HEK293 (cell line): ENCODE data around the gene KLHL17.
A peak's percentile ranks its signal among the peaks of the same experiment; 100 is the strongest.

Experiments used
- BCL11B ChIP-seq: fragments of 450-650 bp; formaldehyde crosslinking; IDR thresholded peaks from 2 replicates; pipeline ENCODE4 v1.5.1; 2016; ENCODE audit warnings: low read depth, missing biosample characterization, missing genetic modification characterization
- GLI4 ChIP-seq: fragments of 450-650 bp; formaldehyde crosslinking; IDR thresholded peaks from 2 replicates; pipeline ENCODE4 v1.5.1; 2016; ENCODE audit warnings: missing biosample characterization, missing genetic modification characterization
- MEIS1 ChIP-seq: sonication (generic); formaldehyde crosslinking; IDR thresholded peaks from 2 replicates; pipeline ENCODE4 v1.8.1; 2022; ENCODE audit warnings: missing genetic modification reagents, mild to moderate bottlenecking, borderline replicate concordance
- RBAK ChIP-seq: fragments of 450-650 bp; formaldehyde crosslinking; IDR thresholded peaks from 2 replicates; pipeline ENCODE4 v1.5.1; 2016; ENCODE audit warnings: missing biosample characterization, missing genetic modification characterization
- YY1 ChIP-seq: fragments of 450-650 bp; formaldehyde crosslinking; IDR thresholded peaks from 2 replicates; pipeline ENCODE4 v1.5.1; 2018; ENCODE audit warnings: missing biosample characterization, missing genetic modification characterization
- ZBTB48 ChIP-seq: fragments of 450-650 bp; formaldehyde crosslinking; IDR thresholded peaks from 2 replicates; pipeline ENCODE4 v1.5.1; 2016; ENCODE audit warnings: missing biosample characterization, missing genetic modification characterization
- ZNF121 ChIP-seq: fragments of 450-650 bp; formaldehyde crosslinking; IDR thresholded peaks from 2 replicates; pipeline ENCODE4 v1.5.1; 2016; ENCODE audit warnings: missing biosample characterization, missing genetic modification characterization
- ZNF132 ChIP-seq: fragments of 450-650 bp; formaldehyde crosslinking; IDR thresholded peaks from 2 replicates; pipeline ENCODE4 v1.5.1; 2017; ENCODE audit warnings: missing biosample characterization, missing genetic modification characterization, borderline replicate concordance
- ZNF138 ChIP-seq: fragments of 450-650 bp; formaldehyde crosslinking; IDR thresholded peaks from 2 replicates; pipeline ENCODE4 v1.5.1; 2016; ENCODE audit warnings: missing biosample characterization, missing genetic modification characterization, borderline replicate concordance
- ZNF146 ChIP-seq: fragments of 450-650 bp; formaldehyde crosslinking; IDR thresholded peaks from 2 replicates; pipeline ENCODE4 v1.5.1; 2016; ENCODE audit warnings: missing biosample characterization, missing genetic modification characterization
- ZNF174 ChIP-seq: fragments of 450-650 bp; formaldehyde crosslinking; IDR thresholded peaks from 2 replicates; pipeline ENCODE4 v1.5.0; 2017; ENCODE audit warnings: missing biosample characterization, mild to moderate bottlenecking, missing genetic modification characterization
- ZNF23 ChIP-seq: fragments of 450-650 bp; formaldehyde crosslinking; IDR thresholded peaks from 2 replicates; pipeline ENCODE4 v1.5.1; 2016; ENCODE audit warnings: missing biosample characterization, missing genetic modification characterization, borderline replicate concordance
- ZNF391 ChIP-seq: fragments of 450-650 bp; formaldehyde crosslinking; IDR thresholded peaks from 2 replicates; pipeline ENCODE4 v1.5.1; 2016; ENCODE audit warnings: low read depth, missing biosample characterization, missing genetic modification characterization, borderline replicate concordance
- ZNF394 ChIP-seq: fragments of 450-650 bp; formaldehyde crosslinking; IDR thresholded peaks from 2 replicates; pipeline ENCODE4 v1.5.1; 2016; ENCODE audit warnings: missing biosample characterization, missing genetic modification characterization, mild to moderate bottlenecking, moderate library complexity, borderline replicate concordance
- ZNF423 ChIP-seq: fragments of 450-650 bp; formaldehyde crosslinking; IDR thresholded peaks from 2 replicates; pipeline ENCODE4 v1.5.1; 2016; ENCODE audit warnings: missing biosample characterization, missing genetic modification characterization
- ZNF621 ChIP-seq: fragments of 450-650 bp; formaldehyde crosslinking; IDR thresholded peaks from 2 replicates; pipeline ENCODE4 v1.5.1; 2017; ENCODE audit warnings: missing biosample characterization, missing genetic modification characterization
- ZNF747 ChIP-seq: fragments of 450-650 bp; formaldehyde crosslinking; IDR thresholded peaks from 2 replicates; pipeline ENCODE4 v1.5.1; 2016; ENCODE audit warnings: missing biosample characterization, missing genetic modification characterization
- ZNF777 ChIP-seq: fragments of 450-650 bp; formaldehyde crosslinking; IDR thresholded peaks from 2 replicates; pipeline ENCODE4 v1.5.1; 2017; ENCODE audit warnings: missing biosample characterization, missing genetic modification characterization, borderline replicate concordance
- TF ChIP-seq, protein P1 (sequence below): fragments of 450-650 bp; formaldehyde crosslinking; IDR thresholded peaks from 2 replicates; pipeline ENCODE4 v1.5.1; 2017; ENCODE audit warnings: missing biosample characterization, missing genetic modification characterization
- TF ChIP-seq, protein P2 (sequence below): fragments of 450-650 bp; formaldehyde crosslinking; IDR thresholded peaks from 2 replicates; pipeline ENCODE4; 2016; ENCODE audit warnings: missing biosample characterization, missing genetic modification characterization
- TF ChIP-seq, protein P3 (sequence below): fragments of 450-650 bp; formaldehyde crosslinking; IDR thresholded peaks from 2 replicates; pipeline ENCODE4 v1.5.1; 2016; ENCODE audit warnings: missing biosample characterization, missing genetic modification characterization
- TF ChIP-seq, protein P4 (sequence below): sonication (generic); formaldehyde crosslinking; IDR thresholded peaks from 2 replicates; pipeline ENCODE4 v1.8.1; 2022; ENCODE audit warnings: mild to moderate bottlenecking, moderate library complexity, missing genetic modification reagents
- TF ChIP-seq, protein P5 (sequence below): fragments of 450-650 bp; formaldehyde crosslinking; IDR thresholded peaks from 2 replicates; pipeline ENCODE4 v1.5.1; 2016; ENCODE audit warnings: missing biosample characterization, missing genetic modification characterization, borderline replicate concordance
- TF ChIP-seq, protein P6 (sequence below): fragments of 450-650 bp; formaldehyde crosslinking; IDR thresholded peaks from 2 replicates; pipeline ENCODE4 v1.5.1; 2016; ENCODE audit warnings: missing biosample characterization, missing genetic modification characterization

KLHL17 gene

DNA sequence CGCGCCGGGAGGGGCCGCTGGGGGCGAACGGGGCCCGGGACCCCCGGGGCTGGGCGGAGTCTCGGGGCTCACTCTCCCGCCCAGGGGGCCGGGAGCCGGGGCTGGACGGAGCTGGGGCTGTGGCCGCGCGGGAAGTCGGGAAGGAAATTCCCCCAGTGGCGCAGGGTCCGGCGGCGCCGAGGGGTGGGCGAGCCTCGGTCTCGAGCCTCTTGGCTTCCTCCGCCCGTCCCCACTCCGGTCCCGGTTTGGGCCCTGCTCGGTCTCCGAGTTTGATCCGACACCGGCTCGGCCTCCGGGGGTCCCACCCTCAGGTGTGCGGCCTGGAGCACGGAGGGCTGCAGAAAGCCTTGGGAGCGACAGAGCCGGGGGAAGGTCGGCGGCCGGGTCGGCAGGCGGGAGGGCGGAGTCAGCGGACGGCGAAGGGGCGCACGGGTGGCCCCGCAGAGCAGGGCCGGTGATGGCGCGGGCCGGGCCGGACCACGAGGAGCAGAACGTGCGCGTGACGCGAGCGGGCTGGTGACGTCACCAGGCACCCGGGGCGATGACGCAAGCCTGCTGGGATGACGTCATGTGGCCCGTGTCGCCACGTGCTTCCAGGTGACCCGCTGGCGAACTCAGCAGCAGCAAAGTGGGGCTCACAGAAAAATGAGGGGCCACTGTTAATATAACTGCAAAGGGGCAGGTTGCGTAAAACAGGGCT, 40.1 kb downstream of the KLHL17 start (continued):
- TF ChIP-seq, protein P1, sequence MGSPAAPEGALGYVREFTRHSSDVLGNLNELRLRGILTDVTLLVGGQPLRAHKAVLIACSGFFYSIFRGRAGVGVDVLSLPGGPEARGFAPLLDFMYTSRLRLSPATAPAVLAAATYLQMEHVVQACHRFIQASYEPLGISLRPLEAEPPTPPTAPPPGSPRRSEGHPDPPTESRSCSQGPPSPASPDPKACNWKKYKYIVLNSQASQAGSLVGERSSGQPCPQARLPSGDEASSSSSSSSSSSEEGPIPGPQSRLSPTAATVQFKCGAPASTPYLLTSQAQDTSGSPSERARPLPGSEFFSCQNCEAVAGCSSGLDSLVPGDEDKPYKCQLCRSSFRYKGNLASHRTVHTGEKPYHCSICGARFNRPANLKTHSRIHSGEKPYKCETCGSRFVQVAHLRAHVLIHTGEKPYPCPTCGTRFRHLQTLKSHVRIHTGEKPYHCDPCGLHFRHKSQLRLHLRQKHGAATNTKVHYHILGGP (tag by site-specific recombination): no peak
- peak; percentile 98; the same call in 1 of the 2 replicates for TF ChIP-seq ZNF391
- no peak; the same call in 1 of the 2 replicates for TF ChIP-seq ZNF423 (tag by site-specific recombination)
- TF ChIP-seq ZNF146: peak; percentile 76
- TF ChIP-seq, protein P2, sequence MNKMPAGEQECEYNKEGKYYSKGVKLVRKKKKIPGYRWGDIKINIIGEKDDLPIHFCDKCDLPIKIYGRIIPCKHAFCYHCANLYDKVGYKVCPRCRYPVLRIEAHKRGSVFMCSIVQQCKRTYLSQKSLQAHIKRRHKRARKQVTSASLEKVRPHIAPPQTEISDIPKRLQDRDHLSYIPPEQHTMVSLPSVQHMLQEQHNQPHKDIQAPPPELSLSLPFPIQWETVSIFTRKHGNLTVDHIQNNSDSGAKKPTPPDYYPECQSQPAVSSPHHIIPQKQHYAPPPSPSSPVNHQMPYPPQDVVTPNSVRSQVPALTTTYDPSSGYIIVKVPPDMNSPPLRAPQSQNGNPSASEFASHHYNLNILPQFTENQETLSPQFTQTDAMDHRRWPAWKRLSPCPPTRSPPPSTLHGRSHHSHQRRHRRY (tag by site-specific recombination): peak; percentile 66; the same call in 1 of the 2 replicates
- TF ChIP-seq BCL11B (tag by site-specific recombination): peak; percentile 95
- TF ChIP-seq ZNF777: no peak
- no peak for TF ChIP-seq RBAK (tag by site-specific recombination)
- TF ChIP-seq, protein P3, sequence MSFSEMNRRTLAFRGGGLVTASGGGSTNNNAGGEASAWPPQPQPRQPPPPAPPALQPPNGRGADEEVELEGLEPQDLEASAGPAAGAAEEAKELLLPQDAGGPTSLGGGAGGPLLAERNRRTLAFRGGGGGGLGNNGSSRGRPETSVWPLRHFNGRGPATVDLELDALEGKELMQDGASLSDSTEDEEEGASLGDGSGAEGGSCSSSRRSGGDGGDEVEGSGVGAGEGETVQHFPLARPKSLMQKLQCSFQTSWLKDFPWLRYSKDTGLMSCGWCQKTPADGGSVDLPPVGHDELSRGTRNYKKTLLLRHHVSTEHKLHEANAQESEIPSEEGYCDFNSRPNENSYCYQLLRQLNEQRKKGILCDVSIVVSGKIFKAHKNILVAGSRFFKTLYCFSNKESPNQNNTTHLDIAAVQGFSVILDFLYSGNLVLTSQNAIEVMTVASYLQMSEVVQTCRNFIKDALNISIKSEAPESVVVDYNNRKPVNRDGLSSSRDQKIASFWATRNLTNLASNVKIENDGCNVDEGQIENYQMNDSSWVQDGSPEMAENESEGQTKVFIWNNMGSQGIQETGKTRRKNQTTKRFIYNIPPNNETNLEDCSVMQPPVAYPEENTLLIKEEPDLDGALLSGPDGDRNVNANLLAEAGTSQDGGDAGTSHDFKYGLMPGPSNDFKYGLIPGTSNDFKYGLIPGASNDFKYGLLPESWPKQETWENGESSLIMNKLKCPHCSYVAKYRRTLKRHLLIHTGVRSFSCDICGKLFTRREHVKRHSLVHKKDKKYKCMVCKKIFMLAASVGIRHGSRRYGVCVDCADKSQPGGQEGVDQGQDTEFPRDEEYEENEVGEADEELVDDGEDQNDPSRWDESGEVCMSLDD (tag by site-specific recombination): peak; percentile 98
- peak; percentile 76 for TF ChIP-seq ZBTB48 (tag by site-specific recombination)
- TF ChIP-seq GLI4: no peak
- no peak; the same call in 1 of the 2 replicates for TF ChIP-seq MEIS1 (CRISPR knock-in tag)
- no peak for TF ChIP-seq ZNF621
- peak; percentile 77; the same call in 1 of the 2 replicates for TF ChIP-seq ZNF394 (tag by site-specific recombination)
- TF ChIP-seq, protein P4, sequence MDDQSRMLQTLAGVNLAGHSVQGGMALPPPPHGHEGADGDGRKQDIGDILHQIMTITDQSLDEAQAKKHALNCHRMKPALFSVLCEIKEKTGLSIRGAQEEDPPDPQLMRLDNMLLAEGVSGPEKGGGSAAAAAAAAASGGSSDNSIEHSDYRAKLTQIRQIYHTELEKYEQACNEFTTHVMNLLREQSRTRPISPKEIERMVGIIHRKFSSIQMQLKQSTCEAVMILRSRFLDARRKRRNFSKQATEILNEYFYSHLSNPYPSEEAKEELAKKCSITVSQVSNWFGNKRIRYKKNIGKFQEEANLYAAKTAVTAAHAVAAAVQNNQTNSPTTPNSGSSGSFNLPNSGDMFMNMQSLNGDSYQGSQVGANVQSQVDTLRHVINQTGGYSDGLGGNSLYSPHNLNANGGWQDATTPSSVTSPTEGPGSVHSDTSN (CRISPR knock-in tag): peak; percentile 92
- peak; percentile 78; the same call in 1 of the 2 replicates for TF ChIP-seq ZNF121 (tag by site-specific recombination)
- no peak for TF ChIP-seq ZNF138 (tag by site-specific recombination)
- TF ChIP-seq ZNF174 (tag by site-specific recombination): no peak
- TF ChIP-seq, protein P5, sequence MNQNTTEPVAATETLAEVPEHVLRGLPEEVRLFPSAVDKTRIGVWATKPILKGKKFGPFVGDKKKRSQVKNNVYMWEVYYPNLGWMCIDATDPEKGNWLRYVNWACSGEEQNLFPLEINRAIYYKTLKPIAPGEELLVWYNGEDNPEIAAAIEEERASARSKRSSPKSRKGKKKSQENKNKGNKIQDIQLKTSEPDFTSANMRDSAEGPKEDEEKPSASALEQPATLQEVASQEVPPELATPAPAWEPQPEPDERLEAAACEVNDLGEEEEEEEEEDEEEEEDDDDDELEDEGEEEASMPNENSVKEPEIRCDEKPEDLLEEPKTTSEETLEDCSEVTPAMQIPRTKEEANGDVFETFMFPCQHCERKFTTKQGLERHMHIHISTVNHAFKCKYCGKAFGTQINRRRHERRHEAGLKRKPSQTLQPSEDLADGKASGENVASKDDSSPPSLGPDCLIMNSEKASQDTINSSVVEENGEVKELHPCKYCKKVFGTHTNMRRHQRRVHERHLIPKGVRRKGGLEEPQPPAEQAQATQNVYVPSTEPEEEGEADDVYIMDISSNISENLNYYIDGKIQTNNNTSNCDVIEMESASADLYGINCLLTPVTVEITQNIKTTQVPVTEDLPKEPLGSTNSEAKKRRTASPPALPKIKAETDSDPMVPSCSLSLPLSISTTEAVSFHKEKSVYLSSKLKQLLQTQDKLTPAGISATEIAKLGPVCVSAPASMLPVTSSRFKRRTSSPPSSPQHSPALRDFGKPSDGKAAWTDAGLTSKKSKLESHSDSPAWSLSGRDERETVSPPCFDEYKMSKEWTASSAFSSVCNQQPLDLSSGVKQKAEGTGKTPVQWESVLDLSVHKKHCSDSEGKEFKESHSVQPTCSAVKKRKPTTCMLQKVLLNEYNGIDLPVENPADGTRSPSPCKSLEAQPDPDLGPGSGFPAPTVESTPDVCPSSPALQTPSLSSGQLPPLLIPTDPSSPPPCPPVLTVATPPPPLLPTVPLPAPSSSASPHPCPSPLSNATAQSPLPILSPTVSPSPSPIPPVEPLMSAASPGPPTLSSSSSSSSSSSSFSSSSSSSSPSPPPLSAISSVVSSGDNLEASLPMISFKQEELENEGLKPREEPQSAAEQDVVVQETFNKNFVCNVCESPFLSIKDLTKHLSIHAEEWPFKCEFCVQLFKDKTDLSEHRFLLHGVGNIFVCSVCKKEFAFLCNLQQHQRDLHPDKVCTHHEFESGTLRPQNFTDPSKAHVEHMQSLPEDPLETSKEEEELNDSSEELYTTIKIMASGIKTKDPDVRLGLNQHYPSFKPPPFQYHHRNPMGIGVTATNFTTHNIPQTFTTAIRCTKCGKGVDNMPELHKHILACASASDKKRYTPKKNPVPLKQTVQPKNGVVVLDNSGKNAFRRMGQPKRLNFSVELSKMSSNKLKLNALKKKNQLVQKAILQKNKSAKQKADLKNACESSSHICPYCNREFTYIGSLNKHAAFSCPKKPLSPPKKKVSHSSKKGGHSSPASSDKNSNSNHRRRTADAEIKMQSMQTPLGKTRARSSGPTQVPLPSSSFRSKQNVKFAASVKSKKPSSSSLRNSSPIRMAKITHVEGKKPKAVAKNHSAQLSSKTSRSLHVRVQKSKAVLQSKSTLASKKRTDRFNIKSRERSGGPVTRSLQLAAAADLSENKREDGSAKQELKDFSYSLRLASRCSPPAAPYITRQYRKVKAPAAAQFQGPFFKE (tag by site-specific recombination): peak; percentile 92; the same call in 1 of the 2 replicates
- TF ChIP-seq, protein P6, sequence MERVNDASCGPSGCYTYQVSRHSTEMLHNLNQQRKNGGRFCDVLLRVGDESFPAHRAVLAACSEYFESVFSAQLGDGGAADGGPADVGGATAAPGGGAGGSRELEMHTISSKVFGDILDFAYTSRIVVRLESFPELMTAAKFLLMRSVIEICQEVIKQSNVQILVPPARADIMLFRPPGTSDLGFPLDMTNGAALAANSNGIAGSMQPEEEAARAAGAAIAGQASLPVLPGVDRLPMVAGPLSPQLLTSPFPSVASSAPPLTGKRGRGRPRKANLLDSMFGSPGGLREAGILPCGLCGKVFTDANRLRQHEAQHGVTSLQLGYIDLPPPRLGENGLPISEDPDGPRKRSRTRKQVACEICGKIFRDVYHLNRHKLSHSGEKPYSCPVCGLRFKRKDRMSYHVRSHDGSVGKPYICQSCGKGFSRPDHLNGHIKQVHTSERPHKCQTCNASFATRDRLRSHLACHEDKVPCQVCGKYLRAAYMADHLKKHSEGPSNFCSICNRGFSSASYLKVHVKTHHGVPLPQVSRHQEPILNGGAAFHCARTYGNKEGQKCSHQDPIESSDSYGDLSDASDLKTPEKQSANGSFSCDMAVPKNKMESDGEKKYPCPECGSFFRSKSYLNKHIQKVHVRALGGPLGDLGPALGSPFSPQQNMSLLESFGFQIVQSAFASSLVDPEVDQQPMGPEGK (tag by site-specific recombination): peak; percentile 95
- TF ChIP-seq ZNF23 (tag by site-specific recombination): no peak
- TF ChIP-seq ZNF132 (tag by site-specific recombination): no peak
- TF ChIP-seq ZNF747 (tag by site-specific recombination): no peak
- peak; percentile 87 for TF ChIP-seq YY1
